ENCODE data around the gene LZTS3.

GRCh38 chr20:3180319-3180718, 7.0 kb upstream of the LZTS3 start:
- TF ChIP-seq POLR2A (IDR thresholded peaks at IDR 0.05; ENCODE audit: low read length) (no peak), GATA1 (IDR thresholded peaks at IDR 0.05; ENCODE audit: low read depth, low read length) (no peak)

Measured in erythroblast (primary cell).